A673 (cell line): ENCODE measurements around the gene RFPL3.

Experiments used
- CTCF ChIP-seq: fragments of 300-800, 200-600 bp; sonication (generic); conservative IDR thresholded peaks from 2 replicates; pipeline ENCODE4 v1.5.1; 2017; ENCODE audit warnings: low read depth, mild to moderate bottlenecking, antibody characterized with exemption, low read length, moderate library complexity, mixed read lengths
- EZH2 ChIP-seq: fragments of 200-600 bp; sonication (generic); IDR thresholded peaks from 2 replicates; pipeline ENCODE4 v1.6.1; 2017; ENCODE audit warnings: borderline replicate concordance, low read depth, mild to moderate bottlenecking, mixed read lengths, antibody characterized with exemption, low read length; ENCODE audit not compliant: poor library complexity, severe bottlenecking

GRCh38 chr22:32339190-32340012 is 18.3 kb upstream of the RFPL3 start:
- no peak for TF ChIP-seq EZH2
- TF ChIP-seq CTCF = no peak
